Measurements from ENCODE around the gene IBTK.
"Not testable (repeated sequence)": the region's sequence is repeated elsewhere in the genome, so short reads cannot be mapped to it uniquely, and the experiment has no call there.

Gene IBTK

DNA sequence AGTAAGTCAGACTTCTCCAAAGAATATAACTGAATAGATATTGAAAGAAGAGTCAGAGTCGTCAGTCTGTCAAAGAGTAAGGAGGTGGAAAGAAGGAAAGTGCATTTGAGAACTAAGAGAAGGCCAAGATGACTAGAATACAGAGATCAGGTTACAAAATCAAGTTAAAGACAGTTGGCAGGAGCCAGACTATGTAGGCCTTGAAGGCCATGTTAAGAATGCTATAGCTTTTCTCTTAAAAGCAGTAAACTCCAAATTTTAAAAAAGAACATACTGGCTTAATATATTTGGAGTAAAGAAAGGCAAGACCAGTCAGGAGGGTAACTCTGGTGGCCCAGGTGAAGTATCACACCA is 68.8 kb downstream of the IBTK start:
- no peak for DNase-seq (ENCODE audit: low spot score)

DNA sequence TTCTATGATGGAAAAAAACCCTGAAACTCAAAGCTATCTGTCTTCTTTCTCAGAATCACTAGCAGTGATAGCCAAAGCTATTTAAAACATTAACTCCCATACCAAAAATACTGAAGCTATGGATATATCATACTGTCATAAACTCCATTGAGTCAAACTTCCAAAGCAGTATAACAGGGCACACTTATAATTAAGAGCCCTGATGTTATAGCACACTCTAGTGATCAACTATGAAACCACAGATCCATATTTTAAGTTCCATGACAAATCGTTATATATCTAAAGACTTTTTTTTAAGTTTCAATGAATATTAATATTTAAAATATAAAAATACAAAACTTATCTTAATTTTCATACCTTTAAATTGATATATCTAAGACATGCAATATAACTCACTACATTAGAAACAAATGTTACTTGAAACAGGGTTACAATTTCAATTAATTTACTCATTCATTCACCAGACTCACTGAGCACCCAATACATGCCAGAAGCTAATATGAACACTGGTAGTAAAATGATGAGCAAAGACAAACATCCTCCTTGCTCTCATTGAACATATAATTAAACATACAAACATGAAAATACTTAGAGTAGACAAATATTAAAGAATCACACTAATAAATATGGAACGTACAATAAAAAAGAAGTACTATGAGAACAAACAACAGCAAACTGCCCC is 69.3 kb downstream of the IBTK start:
- peak; percentile 7 for DNase-seq (ENCODE audit: low spot score)

DNA sequence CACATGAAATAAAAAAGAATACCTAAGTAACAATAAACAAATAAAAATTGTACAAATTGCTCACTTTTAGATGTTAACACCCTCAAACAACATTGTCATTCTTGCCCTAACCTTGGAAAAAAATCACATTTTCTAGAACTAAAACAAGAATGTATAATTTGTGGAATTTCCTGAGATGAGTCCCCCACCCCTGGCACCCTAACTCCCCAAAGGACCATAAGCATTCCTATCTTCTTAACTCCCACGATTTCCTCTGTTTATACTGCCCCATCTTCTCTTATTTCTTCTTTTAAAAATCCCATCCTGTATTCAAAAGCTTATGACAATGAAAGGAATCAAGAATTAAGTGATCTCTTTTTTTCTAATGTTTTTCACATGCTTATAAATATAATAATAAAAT is 70.9 kb downstream of the IBTK start:
- DNase-seq (ENCODE audit: low spot score), result no peak

DNA sequence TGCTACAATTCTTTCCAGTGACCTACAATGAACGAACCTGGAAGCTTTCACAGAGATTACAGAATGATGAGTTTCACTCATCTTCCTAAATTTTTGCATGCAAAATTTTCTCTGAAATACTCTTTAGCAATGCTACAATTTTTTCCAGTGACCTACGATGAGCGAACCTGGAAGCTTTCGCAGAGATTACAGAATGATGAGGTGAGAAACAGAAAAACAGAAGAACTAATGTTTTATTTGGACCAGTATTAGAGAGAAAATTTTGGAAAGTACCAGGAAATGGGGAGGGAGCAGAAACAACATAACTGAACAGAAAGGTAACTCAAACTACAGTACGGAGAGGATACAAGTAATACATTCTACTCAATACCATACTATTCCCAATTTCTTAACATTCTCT is 75.0 kb downstream of the IBTK start:
- DNase-seq (ENCODE audit: low spot score), result no peak

DNA sequence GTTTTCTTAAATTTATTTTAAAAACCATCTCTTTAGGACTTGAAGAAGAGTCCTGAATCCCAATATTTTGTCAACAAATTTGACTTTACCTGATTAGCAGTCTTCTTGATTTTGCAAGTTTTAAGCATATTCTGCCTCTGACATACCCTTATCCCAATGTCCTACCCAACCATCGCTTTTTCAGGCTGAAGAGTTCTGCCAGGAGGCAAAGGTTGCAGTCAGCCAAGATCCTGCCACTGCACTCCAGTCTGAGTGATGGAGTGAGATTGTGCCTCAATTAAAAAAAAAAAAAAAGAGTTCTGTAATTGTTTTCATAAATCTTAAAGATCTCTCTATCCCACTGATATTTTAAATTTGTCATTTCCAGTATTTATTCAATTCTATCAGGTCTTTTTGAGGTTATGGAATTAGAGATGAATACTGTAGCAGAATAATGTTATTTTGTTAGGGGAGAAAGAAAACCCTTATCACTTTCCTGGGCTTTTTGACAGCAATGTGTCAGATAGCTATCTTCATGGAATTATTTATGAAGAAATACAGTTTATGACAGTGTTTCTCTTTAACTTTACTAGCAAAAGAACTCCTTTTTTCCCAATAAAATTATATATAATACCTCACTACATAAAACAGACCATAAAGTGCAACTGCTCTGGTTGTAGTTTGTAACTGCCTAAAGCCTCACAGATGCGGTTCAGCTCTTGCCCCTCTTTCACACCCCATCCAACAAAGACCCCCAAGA is 78.2 kb downstream of the IBTK start:
- DNase-seq (ENCODE audit: low spot score), result no peak

DNA sequence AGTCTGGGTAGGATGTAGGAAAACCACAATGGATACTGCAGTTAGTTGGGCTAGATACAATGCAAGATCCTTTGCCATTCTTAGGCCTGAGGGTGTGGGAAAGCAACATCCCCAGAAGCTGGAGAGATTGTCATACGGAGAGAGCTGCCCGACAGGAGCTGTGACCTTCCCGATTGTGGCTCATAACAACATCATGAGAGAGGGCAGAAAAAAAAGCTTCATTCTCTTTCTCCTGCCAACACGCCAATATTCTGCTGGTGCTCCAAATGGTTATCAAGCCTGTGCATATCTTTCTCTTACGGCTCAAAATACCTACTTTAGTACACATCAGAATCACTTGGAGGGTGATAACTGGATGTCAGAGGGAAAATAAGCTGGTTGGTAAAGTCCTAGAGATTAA is 81.1 kb downstream of the IBTK start:
- DNase-seq (ENCODE audit: low spot score), result no peak

DNA sequence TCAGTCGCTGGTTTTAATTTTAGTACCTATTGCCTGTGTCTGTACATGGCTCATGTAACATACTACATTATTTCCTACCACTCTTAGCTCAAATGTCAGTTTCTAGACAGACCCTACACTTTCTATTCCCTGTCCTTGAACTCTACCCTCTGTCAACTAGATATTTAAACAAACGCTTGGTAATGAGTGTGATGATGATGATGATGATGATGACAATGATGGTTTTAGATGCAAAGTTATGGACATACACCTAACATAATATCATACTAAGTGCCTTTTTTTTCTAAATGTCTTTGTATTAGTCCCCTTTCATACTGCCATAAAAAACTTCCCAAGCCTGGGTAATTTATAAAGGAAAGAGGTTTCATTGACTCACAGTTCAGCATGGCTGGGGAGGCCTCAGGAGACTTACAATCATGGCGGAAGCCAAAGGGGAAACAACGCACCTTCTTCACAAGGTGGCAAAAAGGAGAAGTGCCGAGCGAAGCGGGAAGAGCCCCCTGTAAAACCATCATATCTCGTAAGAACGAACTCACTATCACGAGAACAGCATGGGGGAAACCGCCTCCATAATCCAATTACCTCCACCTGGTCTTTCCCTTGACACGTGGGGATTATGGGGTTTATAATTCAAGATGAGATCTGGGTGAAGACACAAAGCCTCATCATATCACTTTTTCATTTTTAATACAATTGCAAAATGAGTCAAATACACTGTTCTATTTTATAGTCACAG is 87.1 kb downstream of the IBTK start:
- no peak for DNase-seq (ENCODE audit: low spot score)

DNA sequence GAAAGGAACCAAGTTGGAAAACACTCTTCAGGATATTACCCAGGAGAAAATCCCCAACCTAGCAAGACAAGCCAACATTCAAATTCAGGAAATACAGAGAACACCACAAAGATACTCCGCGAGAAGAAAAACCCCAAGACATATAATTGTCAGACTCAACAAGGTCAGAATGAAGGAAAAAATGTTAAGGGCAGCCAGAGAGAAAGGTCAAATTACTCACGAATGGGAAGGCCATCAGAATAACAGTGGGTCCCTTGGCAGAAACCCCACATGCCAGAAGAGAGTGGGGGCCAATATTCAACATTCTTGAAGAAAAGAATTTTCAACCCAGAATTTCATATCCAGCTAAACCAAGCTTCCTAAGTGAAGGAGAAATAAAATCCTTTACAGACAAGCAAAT is 94.8 kb downstream of the IBTK start:
- DNase-seq (ENCODE audit: low spot score), result not testable (repeated sequence)

DNA sequence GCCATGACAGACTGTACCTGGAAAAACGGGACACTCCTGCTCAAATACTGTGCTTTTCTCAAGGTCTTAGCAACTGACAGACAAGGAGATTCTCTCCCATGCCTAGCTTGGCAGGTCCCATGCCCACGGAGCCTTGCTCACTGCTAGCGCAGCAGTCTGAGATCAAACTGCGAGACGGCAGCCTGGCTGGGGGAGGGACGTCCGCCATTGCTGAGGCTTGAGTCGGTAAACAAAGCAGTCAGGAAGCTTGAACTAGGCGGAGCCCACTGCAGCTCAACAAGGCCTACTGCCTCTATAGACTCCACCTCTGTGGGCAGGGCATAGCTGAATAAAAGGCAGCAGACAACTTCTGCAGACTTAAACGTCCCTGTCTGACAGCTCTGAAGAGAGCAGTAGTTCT is 96.4 kb downstream of the IBTK start:
- not testable (repeated sequence) for DNase-seq (ENCODE audit: low spot score)

DNA sequence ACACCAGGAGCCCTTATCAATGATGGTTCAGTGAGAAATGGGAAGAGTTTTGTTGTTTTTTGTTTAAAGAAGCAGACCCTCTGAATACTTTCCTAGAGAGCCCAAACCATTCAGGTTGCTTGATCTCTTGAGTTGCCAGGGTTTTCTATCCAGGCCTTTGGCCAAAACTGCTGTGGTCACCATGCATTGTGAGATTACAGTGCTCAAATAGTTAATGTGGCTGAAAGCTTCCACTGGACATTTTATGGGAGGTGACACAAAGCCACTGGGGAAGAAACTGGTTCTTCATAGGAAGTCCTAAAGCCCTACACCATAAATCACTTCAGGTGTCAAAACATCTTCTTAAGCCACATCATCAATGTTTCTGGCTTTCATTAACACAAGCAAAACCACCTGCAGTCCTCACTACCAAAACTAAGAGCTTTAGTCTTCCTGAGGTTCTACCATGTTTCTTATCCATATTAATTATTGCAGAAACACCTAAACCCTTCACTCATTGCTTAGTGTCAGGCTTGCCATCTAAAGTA is 101.6 kb downstream of the IBTK start:
- no peak for DNase-seq (ENCODE audit: low spot score)

DNA sequence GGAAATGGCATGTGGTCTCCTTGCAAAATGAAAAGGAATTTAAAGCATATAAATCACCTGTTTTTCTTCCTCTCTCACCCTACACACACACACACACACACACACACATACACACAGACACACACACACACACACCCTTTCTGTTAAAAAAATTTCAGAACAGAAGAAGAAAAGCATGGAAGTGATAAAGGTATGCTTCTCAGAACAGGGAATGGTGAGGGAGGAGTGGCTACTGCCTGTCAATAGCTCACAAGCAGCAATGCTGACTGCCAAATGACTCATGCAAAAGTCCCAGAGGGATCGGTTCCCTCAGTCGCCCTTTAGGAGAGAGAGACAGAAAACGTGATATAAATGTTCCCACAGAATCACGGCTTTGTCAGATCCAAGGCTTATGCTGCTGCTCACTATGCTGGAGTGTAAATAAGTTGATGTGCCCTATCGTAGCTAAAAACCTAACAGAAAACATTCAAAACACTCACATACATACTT is 102.6 kb downstream of the IBTK start:
- DNase-seq (ENCODE audit: low spot score), result peak; percentile 48

DNA sequence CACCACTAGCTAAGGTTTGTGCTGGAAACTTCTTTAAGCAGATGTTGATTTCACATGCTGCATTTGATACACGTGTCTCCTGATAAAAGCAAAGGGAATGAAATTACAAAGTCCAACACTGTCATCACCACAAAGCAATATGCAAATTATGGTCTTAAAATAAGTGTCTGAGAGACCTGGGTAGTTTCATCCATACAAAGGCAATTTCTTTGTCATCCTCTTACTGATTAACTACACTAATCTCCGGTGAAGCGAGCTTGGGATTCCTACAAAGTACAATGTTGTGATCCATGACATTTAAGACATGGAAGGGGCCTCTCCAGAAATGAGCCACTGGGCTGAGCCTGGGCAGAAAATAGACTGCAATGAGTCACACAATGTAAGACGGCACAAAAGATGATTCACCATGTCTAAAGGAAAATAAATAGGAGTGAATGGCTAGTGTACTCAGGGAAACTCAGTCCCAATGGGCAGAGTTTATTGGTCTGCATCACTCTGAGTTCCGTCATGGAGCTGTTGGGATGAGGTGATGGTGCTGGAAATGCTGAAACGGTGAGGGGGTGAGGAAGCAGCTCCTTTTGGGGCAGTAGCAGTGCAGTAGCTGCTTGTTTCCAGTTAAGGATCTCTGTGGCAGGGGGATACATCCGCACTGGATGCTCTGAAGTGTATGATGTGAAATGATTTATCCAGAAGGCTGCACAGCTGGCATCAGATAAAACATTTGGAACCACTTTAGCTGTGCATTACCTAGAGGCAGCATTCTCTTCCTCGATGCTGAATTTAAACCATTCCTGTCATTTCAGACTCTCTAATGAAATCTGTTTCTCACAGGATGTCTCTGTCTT is 103.3 kb downstream of the IBTK start:
- DNase-seq (ENCODE audit: low spot score), result peak; percentile 69

DNA sequence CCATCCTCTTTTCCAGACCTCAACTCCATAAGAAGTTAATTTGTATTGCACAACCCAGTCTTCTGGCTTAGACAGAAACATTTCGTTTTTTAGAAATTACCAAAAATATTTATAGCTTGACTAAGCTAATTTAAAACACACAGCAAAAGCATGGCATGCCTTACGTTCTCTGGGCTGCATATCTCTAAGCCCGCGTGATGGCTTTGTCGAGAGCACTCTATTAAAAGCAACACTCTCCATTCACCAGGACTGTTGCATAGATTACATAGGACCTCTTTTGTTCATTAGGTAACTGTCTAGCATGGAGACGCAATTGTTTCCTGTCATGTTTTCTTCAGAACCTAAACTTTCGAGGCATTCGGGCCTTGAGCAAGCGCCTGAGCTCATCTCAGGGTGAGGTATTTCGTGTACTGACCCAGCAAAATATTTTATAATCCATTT is 104.5 kb downstream of the IBTK start:
- no peak for DNase-seq (ENCODE audit: low spot score)

DNA sequence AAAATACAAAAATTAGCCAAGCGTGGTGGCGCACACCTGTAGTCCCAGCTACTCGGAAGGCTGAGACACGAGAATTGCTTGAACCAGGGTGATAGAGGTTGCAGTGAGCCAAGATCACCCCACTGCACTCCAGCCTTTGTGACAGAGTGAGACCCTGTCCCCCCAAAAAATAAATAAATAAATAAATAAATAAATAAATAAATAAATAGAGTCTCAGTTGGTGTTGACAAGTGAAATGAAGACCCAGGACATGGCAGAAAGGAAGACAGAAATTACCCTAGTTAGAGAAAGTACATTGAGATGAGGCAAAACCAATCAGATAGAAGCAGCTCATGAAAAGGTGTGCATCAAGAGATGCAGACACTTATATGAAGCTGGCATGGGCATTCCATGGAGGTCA is 105.0 kb downstream of the IBTK start:
- DNase-seq (ENCODE audit: low spot score), result no peak

DNA sequence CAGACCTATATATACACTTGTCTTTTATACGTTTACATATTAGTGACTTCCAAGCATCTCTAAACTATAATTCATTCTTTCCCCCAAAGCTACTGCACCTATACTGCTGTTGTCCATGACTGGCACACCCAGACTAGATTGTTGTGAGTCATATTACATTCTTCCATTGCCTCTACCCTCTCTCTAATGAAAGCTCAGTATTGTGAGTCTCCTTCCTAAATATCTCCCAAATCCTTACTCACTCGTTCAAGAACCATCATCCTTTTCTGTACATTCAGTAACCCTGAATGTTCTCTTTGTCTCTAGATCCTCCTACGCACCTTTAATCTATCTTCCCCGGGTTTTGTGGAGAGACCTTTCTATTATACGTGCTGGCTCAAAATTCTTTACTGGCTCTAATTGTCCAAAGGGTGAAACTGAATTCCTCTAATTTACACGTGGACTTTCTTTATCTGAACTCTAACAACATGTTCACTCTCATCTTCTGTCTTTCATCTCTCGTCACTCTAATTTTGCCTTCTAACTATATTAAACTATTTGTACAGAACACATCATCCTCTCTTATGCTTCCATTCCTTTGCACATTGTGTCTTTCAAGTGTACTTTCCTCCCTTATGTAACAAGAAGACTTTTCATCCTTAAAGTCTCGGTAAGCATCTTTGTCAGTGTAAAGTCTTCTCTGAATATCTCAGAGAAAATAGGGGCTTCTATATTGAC is 109.3 kb downstream of the IBTK start:
- no peak for DNase-seq (ENCODE audit: low spot score)

DNA sequence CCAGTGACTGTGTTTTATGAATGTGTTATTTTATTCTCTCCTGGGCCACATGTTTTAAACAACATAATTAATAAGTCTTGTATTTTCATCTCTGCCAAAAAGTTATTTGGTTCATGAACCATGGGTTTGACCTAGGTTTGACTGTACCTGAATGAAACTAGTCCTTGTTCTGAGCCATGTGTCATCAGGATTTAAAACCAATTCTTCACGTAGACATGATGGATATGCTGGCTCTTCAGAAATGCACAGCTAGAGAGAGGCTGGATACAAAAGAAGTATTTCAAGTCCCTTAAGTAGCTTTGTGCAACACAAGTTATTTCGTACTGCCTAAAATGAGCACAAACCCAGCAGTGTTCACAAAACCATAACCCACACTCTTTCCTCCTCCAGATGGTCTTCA is 116.1 kb downstream of the IBTK start:
- no peak for DNase-seq (ENCODE audit: low spot score)

DNA sequence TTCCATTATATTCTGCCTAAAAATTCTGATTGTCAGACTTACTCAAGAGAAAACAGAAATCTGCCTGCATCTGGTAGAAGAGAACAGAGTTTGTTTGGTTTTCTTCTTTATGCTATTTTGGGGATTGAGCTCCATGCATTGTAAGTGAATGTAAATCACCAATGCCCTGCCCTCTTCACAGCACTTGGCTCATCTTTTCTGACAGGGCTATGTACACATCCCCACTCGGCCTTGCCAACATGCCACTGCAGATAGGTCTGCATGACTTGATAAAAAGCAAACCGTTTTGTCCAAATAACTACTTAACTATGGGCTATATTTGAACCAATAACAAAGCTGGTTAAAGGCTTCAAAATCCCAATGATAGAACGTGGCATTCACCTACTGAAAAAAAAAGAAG is 117.7 kb downstream of the IBTK start:
- no peak for DNase-seq (ENCODE audit: low spot score)

DNA sequence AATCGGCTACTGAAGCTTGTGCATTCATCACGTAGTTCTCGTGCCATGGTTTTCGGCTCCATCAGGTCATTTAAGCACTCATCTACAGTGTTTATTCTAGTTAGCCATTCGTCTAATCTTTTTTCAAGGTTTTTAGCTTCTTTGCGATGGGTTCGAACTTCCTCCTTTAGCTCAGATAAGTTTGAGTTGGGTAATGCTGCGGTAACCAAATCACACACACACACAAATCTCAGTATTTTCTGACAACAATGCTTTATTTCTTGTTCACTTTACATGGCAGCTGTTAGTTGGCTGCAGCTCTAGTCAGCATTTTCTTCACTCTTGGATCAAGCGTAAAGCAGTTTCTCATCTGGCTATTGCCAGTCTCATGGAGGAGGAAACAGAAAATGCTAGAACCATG is 118.6 kb downstream of the IBTK start:
- DNase-seq (ENCODE audit: low spot score), result not testable (repeated sequence)

DNA sequence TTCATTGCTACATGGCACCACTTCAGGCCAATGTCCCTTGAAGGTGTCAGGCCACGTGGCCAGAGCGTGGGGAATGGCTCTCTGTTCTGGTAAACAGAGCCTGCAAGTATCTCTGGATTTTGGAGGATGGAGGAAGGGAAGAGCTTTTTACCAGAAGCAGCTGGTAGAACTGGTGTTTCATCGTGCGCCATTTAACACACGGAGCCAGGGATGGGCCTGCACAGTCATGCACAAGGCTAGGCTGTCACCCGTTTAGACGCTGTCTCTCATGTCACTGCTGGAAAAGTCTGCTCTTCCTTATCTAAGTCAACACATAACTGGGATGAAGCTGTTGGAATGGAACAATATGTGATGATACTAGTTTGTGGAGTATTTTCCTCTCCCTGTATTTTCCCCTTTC is 123.9 kb downstream of the IBTK start:
- no peak for DNase-seq (ENCODE audit: low spot score)
